ENCODE results near the gene PCDH9.

The PCDH9 gene

DNA sequence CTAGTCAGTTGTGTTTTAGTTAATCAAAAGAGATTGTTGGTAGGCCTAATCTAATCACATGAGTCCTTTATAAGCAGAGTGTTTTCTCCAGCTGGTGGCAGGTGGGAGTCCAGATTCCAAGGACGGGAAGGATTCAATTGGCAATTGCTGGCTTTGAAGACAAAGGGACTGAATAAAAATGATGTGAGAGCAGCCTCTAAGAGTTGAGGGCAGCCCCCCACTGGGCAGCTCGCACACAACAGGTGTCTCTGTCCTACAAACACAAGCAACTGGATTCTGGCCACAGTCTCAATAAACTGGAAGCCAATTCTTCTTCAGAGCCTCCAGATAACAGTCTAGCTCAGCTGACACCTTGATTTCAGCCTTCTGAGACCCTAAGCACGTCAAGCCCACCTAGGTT, 915.2 kb downstream of the PCDH9 start:
- Histone ChIP-seq H2BK120ac (ENCODE audit: low read depth, low read length) (no peak overlapping the region), H2AK5ac (ENCODE audit: low read length, severe bottlenecking) (no peak overlapping the region), H3K23ac (ENCODE audit: low read length in 2 of 2) (no peak overlapping the region), H4K91ac (ENCODE audit: low read length) (no peak overlapping the region), H3K4ac (ENCODE audit: low read depth in 1 of 2, low read length in 2 of 2) (no peak overlapping the region), H4K8ac (ENCODE audit: low read length) (no peak overlapping the region), H2BK12ac (ENCODE audit: low read length in 2 of 2) (no peak overlapping the region), H3K4me1 (ENCODE audit: control insufficient read depth, insufficient read depth, low read depth, low read length) (peaks cover 2% of the 10 kb centered on the region), H2BK5ac (ENCODE audit: low read depth, low read length, poor library complexity, severe bottlenecking) (no peak overlapping the region), H3K27ac (ENCODE audit: low read length, poor library complexity, severe bottlenecking) (no peak overlapping the region), H3K4me3 (ENCODE audit: insufficient read depth in 1 of 2, low read depth in 1 of 2, low read length in 2 of 2) (no peak overlapping the region), H2AFZ (ENCODE audit: low read depth, low read length) (no peak overlapping the region), H3K27me3 (ENCODE audit: control insufficient read depth in 1 of 2, insufficient read depth in 1 of 2, low read length in 2 of 2) (no peaks in the 10 kb centered on the region), H3K14ac (ENCODE audit: low read length in 2 of 2) (no peak overlapping the region), H2BK15ac (ENCODE audit: low read depth, poor library complexity, severe bottlenecking) (no peak overlapping the region), H3K9me3 (ENCODE audit: control insufficient read depth, low read length) (no peaks in the 10 kb centered on the region), H3K18ac (ENCODE audit: low read depth in 1 of 2, low read length in 2 of 2) (no peak overlapping the region), H3K79me1 (replicated peaks; ENCODE audit: low read length, poor library complexity, severe bottlenecking) (no peaks in the 10 kb centered on the region), H3K9ac (ENCODE audit: low read length) (no peak overlapping the region), H3K4me2 (ENCODE audit: low read length, poor library complexity, severe bottlenecking) (no peak overlapping the region), H3K36me3 (ENCODE audit: control insufficient read depth in 1 of 2, insufficient read depth in 2 of 2, low read depth in 1 of 2, low read length in 2 of 2) (no peaks in the 10 kb centered on the region)
- 89% methylated on average over 2 of the region's 3 CpGs for WGBS
- no peak for DNase-seq

- Histone ChIP-seq H3K79me1 (replicated peaks; ENCODE audit: low read length, poor library complexity, severe bottlenecking) (no peaks in the 10 kb centered on the region), H4K91ac (ENCODE audit: low read length) (no peak overlapping the region), H2AK5ac (ENCODE audit: low read length, severe bottlenecking) (no peak overlapping the region), H3K4me2 (ENCODE audit: low read length, poor library complexity, severe bottlenecking) (no peak overlapping the region), H3K14ac (ENCODE audit: low read length in 2 of 2) (no peak overlapping the region), H2AFZ (ENCODE audit: low read depth, low read length) (no peak overlapping the region), H3K18ac (ENCODE audit: low read depth in 1 of 2, low read length in 2 of 2) (no peak overlapping the region), H2BK12ac (ENCODE audit: low read length in 2 of 2) (no peak overlapping the region), H3K23ac (ENCODE audit: low read length in 2 of 2) (no peak overlapping the region), H2BK5ac (ENCODE audit: low read depth, low read length, poor library complexity, severe bottlenecking) (no peak overlapping the region), H3K9ac (ENCODE audit: low read length) (no peak overlapping the region), H3K27me3 (ENCODE audit: control insufficient read depth in 1 of 2, insufficient read depth in 1 of 2, low read length in 2 of 2) (no peaks in the 10 kb centered on the region), H3K27ac (ENCODE audit: low read length, poor library complexity, severe bottlenecking) (no peak overlapping the region), H3K4me1 (ENCODE audit: control insufficient read depth, insufficient read depth, low read depth, low read length) (peaks cover 2% of the 10 kb centered on the region), H2BK15ac (ENCODE audit: low read depth, poor library complexity, severe bottlenecking) (no peak overlapping the region), H4K8ac (ENCODE audit: low read length) (no peak overlapping the region), H3K4me3 (ENCODE audit: insufficient read depth in 1 of 2, low read depth in 1 of 2, low read length in 2 of 2) (no peak overlapping the region), H3K36me3 (ENCODE audit: control insufficient read depth in 1 of 2, insufficient read depth in 2 of 2, low read depth in 1 of 2, low read length in 2 of 2) (no peaks in the 10 kb centered on the region), H3K4ac (ENCODE audit: low read depth in 1 of 2, low read length in 2 of 2) (no peak overlapping the region), H2BK120ac (ENCODE audit: low read depth, low read length) (no peak overlapping the region), H3K9me3 (ENCODE audit: control insufficient read depth, low read length) (no peaks in the 10 kb centered on the region)
- 80% methylated on average over 2 of the region's 3 CpGs for WGBS
- no peak for DNase-seq
These were observed 916.7 kb downstream of the PCDH9 start for GRCh38 chr13:66313413-66313812.

DNA sequence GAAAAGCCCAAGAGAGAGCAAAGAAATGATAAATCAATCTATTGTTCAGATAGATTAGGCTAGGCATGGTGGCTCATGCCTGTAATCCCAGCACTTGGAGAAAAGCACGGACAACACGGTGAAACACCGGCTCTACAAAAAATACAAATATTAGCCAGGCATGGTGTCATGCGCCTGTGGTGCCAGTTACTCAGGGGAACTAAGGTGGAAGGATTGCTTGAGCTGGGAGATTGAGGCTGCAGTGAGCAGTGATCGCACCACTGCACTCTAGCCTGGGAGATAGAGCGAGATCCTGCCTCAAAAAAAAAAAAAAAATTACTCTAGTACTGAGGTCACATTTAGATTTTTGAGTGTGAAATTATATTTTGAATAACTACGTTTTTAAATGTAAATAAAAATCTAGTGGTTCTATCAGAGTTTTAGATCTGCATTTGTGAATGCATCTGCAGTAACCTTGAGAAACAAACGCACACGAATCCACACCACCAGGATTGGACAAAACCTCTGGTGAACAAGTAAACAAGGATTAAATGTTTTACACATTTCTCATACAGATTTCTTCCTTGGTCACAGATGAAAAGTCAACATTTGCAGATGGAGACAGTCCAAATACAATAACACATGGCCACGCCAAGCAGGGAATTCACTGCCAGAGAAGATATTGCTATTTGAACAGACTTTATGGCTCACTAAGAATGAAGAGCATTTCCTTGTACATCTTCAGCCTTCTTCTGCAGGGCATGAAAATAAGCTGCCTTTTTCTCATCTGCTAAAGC, 917.6 kb downstream of the PCDH9 start:
- no peak overlapping the region for H3K4ac ChIP-seq (ENCODE audit: low read depth in 1 of 2, low read length in 2 of 2)
- H3K4me1 ChIP-seq (ENCODE audit: control insufficient read depth, insufficient read depth, low read depth, low read length): peaks cover 2% of the 10 kb centered on the region
- no peaks in the 10 kb centered on the region for H3K27me3 ChIP-seq (ENCODE audit: control insufficient read depth in 1 of 2, insufficient read depth in 1 of 2, low read length in 2 of 2)
- no peak overlapping the region for H3K18ac ChIP-seq (ENCODE audit: low read depth in 1 of 2, low read length in 2 of 2)
- no peak overlapping the region for H3K9ac ChIP-seq (ENCODE audit: low read length)
- H3K27ac ChIP-seq (ENCODE audit: low read length, poor library complexity, severe bottlenecking): peak overlapping the region; percentile 37
- 76% methylated on average over 7 of the region's 10 CpGs for WGBS
- peak; percentile 11 for DNase-seq
- no peak overlapping the region for H4K8ac ChIP-seq (ENCODE audit: low read length)
- no peak overlapping the region for H3K23ac ChIP-seq (ENCODE audit: low read length in 2 of 2)
- no peak overlapping the region for H2BK12ac ChIP-seq (ENCODE audit: low read length in 2 of 2)
- H3K4me2 ChIP-seq (ENCODE audit: low read length, poor library complexity, severe bottlenecking): peak overlapping the region; percentile 14
- no peaks in the 10 kb centered on the region for H3K79me1 ChIP-seq (replicated peaks; ENCODE audit: low read length, poor library complexity, severe bottlenecking)
- H3K36me3 ChIP-seq (ENCODE audit: control insufficient read depth in 1 of 2, insufficient read depth in 2 of 2, low read depth in 1 of 2, low read length in 2 of 2): no peaks in the 10 kb centered on the region
- H2BK15ac ChIP-seq (ENCODE audit: low read depth, poor library complexity, severe bottlenecking): no peak overlapping the region
- no peak overlapping the region for H4K91ac ChIP-seq (ENCODE audit: low read length)
- no peaks in the 10 kb centered on the region for H3K9me3 ChIP-seq (ENCODE audit: control insufficient read depth, low read length)
- no peak overlapping the region for H3K14ac ChIP-seq (ENCODE audit: low read length in 2 of 2)
- H2BK5ac ChIP-seq (ENCODE audit: low read depth, low read length, poor library complexity, severe bottlenecking): no peak overlapping the region
- H2BK120ac ChIP-seq (ENCODE audit: low read depth, low read length): no peak overlapping the region
- no peak overlapping the region for H2AK5ac ChIP-seq (ENCODE audit: low read length, severe bottlenecking)
- no peak overlapping the region for H2AFZ ChIP-seq (ENCODE audit: low read depth, low read length)
- no peak overlapping the region for H3K4me3 ChIP-seq (ENCODE audit: insufficient read depth in 1 of 2, low read depth in 1 of 2, low read length in 2 of 2)

DNA sequence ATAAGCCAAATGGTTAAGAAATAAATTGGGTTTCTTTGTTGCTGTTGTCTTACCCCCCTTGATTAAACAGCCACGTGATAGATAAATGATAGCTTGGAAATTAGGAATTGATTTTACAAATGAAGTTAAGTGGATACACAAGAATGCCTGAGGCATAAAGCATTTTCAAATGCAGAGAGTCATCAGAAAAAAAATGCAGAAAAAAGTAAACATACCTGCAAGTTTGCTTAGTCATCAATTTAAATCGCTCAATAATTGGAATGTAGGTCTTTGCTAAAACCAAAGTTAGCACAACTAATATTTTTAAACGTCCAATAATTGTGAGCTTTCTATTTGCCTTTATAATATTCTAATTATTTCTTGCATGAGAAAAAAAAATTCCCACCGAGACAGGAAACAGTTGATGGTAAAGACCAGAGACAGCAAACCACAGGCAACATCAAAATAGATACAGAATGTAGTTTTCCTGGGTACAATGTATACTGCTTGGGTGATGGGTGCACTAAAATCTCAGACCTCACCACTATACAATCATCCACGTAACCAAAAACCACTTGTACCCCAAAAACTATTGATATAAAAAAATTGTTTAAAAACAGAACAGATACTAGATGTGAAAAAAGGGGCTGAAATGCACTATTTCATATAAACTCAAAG, 924.0 kb downstream of the PCDH9 start:
- no peak overlapping the region for H2AFZ ChIP-seq (ENCODE audit: low read depth, low read length)
- H3K9me3 ChIP-seq (ENCODE audit: control insufficient read depth, low read length): no peaks in the 10 kb centered on the region
- H2BK5ac ChIP-seq (ENCODE audit: low read depth, low read length, poor library complexity, severe bottlenecking): no peak overlapping the region
- H3K4me3 ChIP-seq (ENCODE audit: insufficient read depth in 1 of 2, low read depth in 1 of 2, low read length in 2 of 2): no peak overlapping the region
- no peaks in the 10 kb centered on the region for H3K27me3 ChIP-seq (ENCODE audit: control insufficient read depth in 1 of 2, insufficient read depth in 1 of 2, low read length in 2 of 2)
- no peaks in the 10 kb centered on the region for H3K36me3 ChIP-seq (ENCODE audit: control insufficient read depth in 1 of 2, insufficient read depth in 2 of 2, low read depth in 1 of 2, low read length in 2 of 2)
- H2BK120ac ChIP-seq (ENCODE audit: low read depth, low read length): no peak overlapping the region
- no peak overlapping the region for H2AK5ac ChIP-seq (ENCODE audit: low read length, severe bottlenecking)
- 92% methylated on average over 2 of the region's 5 CpGs for WGBS
- DNase-seq: no peak
- no peak overlapping the region for H3K4me2 ChIP-seq (ENCODE audit: low read length, poor library complexity, severe bottlenecking)
- no peak overlapping the region for H3K4ac ChIP-seq (ENCODE audit: low read depth in 1 of 2, low read length in 2 of 2)
- no peaks in the 10 kb centered on the region for H3K4me1 ChIP-seq (ENCODE audit: control insufficient read depth, insufficient read depth, low read depth, low read length)
- H3K23ac ChIP-seq (ENCODE audit: low read length in 2 of 2): no peak overlapping the region
- H4K8ac ChIP-seq (ENCODE audit: low read length): no peak overlapping the region
- H2BK15ac ChIP-seq (ENCODE audit: low read depth, poor library complexity, severe bottlenecking): no peak overlapping the region
- no peak overlapping the region for H3K18ac ChIP-seq (ENCODE audit: low read depth in 1 of 2, low read length in 2 of 2)
- no peaks in the 10 kb centered on the region for H3K79me1 ChIP-seq (replicated peaks; ENCODE audit: low read length, poor library complexity, severe bottlenecking)
- H3K9ac ChIP-seq (ENCODE audit: low read length): no peak overlapping the region
- H2BK12ac ChIP-seq (ENCODE audit: low read length in 2 of 2): no peak overlapping the region
- H4K91ac ChIP-seq (ENCODE audit: low read length): no peak overlapping the region
- H3K14ac ChIP-seq (ENCODE audit: low read length in 2 of 2): no peak overlapping the region
- H3K27ac ChIP-seq (ENCODE audit: low read length, poor library complexity, severe bottlenecking): no peak overlapping the region
